Muscle of leg (tissue), 16 donors: ENCODE data around the gene ATP6V1A. TPM values are rescaled to one million over a fixed set of nuclear protein-coding genes. Genes with fewer than 3 reads are reported as not detected.

Experiments used
- DNase-seq: peaks from one replicate; pipeline ENCODE4 v3.0.0; 2013
- H3K27ac ChIP-seq: one replicate; pipeline ENCODE4 v1.5.1; 2013; ENCODE audit warnings: mild to moderate bottlenecking, low read length, control low read depth
- H3K27me3 ChIP-seq: one replicate; pipeline ENCODE4 v1.6.1; 2013; ENCODE audit warnings: low read length; ENCODE audit not compliant: control insufficient read depth, insufficient read depth
- H3K36me3 ChIP-seq: one replicate; pipeline ENCODE4 v1.6.1; 2013; ENCODE audit warnings: low read length; ENCODE audit not compliant: control insufficient read depth, insufficient read depth
- H3K4me1 ChIP-seq: one replicate; pipeline ENCODE4 v1.6.1; 2013; ENCODE audit warnings: low read length; ENCODE audit not compliant: control insufficient read depth, insufficient read depth
- H3K4me3 ChIP-seq: one replicate; pipeline ENCODE4 v1.5.1; 2013; ENCODE audit warnings: low read length, control low read depth
- H3K9me3 ChIP-seq: replicated peaks from 2 replicates; pipeline ENCODE4 v1.6.1; 2013; ENCODE audit warnings: low read depth, low read length; ENCODE audit not compliant: control insufficient read depth
- WGBS: methylation state at CpG from one replicate; pipeline ENCODE4 v1.1.5; 2013; ENCODE audit warnings: missing lambda C conversion rate; ENCODE audit not compliant: insufficient coverage; 5-methylcytosine and 5-hydroxymethylcytosine counted together
- long read RNA-seq, 11 donors: transcript quantifications; one replicate each; lab custom pipeline, GENCODE V29; 2026
- polyA plus RNA-seq, 8 donors: library from polyadenylated mRNA; unstranded; fragments of 120-200 nt; gene quantifications; one replicate each; pipeline versions ENCODE4 v1.2.1 to v1.2.3, GENCODE V29; 2013; ENCODE audit warnings: inconsistent platforms in 1 of 8, low replicate concordance in 1 of 8; ENCODE audit not compliant: insufficient read length in 8 of 8, insufficient read depth in 1 of 8
- total RNA-seq: library from RNA; stranded (reverse); fragments of 120-200 nt; gene quantifications from one replicate; pipeline ENCODE4 v1.2.4, GENCODE V29; 2013

ATP6V1A gene
- total RNA-seq (20.3 TPM), polyA plus RNA-seq (10 to 100 TPM; 13.5 to 22.4 (median 15.3) TPM)
- long read RNA-seq, donor 1, full-length matches to known transcripts: 1 of 1 reads
- long read RNA-seq, donor 1, partial matches to known transcripts: 0 of 1 reads
- long read RNA-seq, donor 1, other reads (novel, unspliced or antisense): 0 of 1 reads
- long read RNA-seq, donor 2: 0 reads
- long read RNA-seq, donor 3, full-length matches to known transcripts: 3 of 3 reads
- long read RNA-seq, donor 3, partial matches to known transcripts: 0 of 3 reads
- long read RNA-seq, donor 3, other reads (novel, unspliced or antisense): 0 of 3 reads
- long read RNA-seq, donor 4, full-length matches to known transcripts: 3 of 3 reads
- long read RNA-seq, donor 4, partial matches to known transcripts: 0 of 3 reads
- long read RNA-seq, donor 4, other reads (novel, unspliced or antisense): 0 of 3 reads
- long read RNA-seq, donor 5, full-length matches to known transcripts: 8 of 8 reads
- long read RNA-seq, donor 5, partial matches to known transcripts: 0 of 8 reads
- long read RNA-seq, donor 5, other reads (novel, unspliced or antisense): 0 of 8 reads
- long read RNA-seq, donor 6, full-length matches to known transcripts: 3 of 16 reads
- long read RNA-seq, donor 6, partial matches to known transcripts: 13 of 16 reads
- long read RNA-seq, donor 6, other reads (novel, unspliced or antisense): 0 of 16 reads
- long read RNA-seq, donor 7, full-length matches to known transcripts: 2 of 2 reads
- long read RNA-seq, donor 7, partial matches to known transcripts: 0 of 2 reads
- long read RNA-seq, donor 7, other reads (novel, unspliced or antisense): 0 of 2 reads
- long read RNA-seq, donor 8, full-length matches to known transcripts: 5 of 5 reads
- long read RNA-seq, donor 8, partial matches to known transcripts: 0 of 5 reads
- long read RNA-seq, donor 8, other reads (novel, unspliced or antisense): 0 of 5 reads
- long read RNA-seq, donor 9, full-length matches to known transcripts: 1 of 1 reads
- long read RNA-seq, donor 9, partial matches to known transcripts: 0 of 1 reads
- long read RNA-seq, donor 9, other reads (novel, unspliced or antisense): 0 of 1 reads
- long read RNA-seq, donor 10, full-length matches to known transcripts: 4 of 4 reads
- long read RNA-seq, donor 10, partial matches to known transcripts: 0 of 4 reads
- long read RNA-seq, donor 10, other reads (novel, unspliced or antisense): 0 of 4 reads
- long read RNA-seq, donor 11, full-length matches to known transcripts: 3 of 15 reads
- long read RNA-seq, donor 11, partial matches to known transcripts: 12 of 15 reads
- long read RNA-seq, donor 11, other reads (novel, unspliced or antisense): 0 of 15 reads

DNA sequence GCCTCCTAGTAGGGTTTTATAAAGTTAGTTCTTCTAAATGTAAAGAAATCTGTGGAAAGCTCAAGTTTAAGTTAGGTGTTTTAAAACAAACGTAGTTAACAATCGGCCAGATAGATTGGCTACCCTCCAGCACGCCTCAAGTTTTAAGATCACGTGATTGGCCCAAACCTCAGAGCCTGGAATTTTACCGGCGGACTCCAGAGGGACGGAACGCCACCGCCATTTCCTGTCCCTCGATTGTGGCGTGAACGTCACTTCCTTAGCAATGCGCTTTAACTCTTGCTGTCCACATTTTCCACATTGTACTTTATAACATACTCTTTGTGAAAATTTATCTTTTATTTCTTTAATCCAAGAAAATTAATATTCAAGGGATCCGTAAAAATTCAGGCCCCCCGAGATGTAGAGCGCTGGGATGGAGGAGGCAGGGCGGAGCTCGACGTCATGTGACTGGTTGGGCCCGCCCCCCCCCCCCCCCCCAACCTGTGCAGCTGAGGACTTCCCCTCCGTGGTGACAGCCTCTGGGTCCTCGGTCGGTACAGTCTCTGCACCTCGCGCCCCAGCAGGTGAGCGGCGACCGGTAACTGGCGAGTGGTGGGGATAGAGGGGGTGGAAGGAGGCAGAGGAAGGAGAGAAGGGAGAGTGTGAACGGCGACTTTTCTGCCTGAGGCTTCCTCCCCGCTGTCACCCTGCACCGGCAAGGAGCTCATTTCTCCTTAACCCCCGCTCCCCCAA is at the start of gene ATP6V1A:
ATP6V1A (plus strand) TSS at position 488 of the 735 bp plus-strand sequence. CDS start 31,719 bp downstream, outside the sequence.
- Histone ChIP-seq H3K4me1 (peaks cover 4% of the 10 kb centered on the region), H3K9me3 (no peaks in the 10 kb centered on the region), H3K27me3 (no peaks in the 10 kb centered on the region), H3K27ac (peak within 1 kb of the TSS; percentile 98), H3K36me3 (no peaks in the 10 kb centered on the region), H3K4me3 (peak within 1 kb of the TSS; percentile 94)
- DNase-seq: peak; percentile 99
- 0% methylated on average over 6 of the region's 34 CpGs for WGBS

GRCh38 chr3:113697500-113698090 is 49.2 kb upstream of the ATP6V1A start:
- peak; percentile 51 for DNase-seq
- 0% methylated on average over 4 of the region's 10 CpGs for WGBS

DNA sequence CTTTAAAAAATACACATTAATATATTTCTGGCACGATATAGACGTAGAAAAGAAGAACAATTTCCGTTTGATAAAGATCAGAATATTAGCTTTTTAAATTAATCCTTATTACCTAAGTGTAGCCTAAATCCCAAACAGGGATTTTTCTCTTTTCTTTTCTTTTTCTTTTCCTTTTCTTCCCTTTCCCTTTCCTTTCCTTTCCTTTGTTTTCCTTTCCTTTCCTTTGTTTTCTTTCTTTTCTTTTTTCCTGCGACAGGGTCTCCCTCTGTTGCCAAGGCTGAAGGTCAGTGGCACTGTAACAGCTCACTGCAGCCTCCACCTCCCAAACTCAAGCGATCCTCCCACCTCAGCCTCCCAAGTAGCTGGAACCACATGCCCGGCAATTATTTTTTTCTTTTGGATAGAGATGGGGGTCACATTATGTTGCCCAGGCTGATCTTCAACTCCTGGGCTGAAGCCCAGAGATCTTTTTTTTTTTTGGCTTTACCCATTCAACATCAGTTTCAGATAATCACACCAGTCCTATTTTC is 48.6 kb upstream of the ATP6V1A start:
- Histone ChIP-seq H3K27ac (no peak overlapping the region), H3K4me1 (peaks cover 10% of the 10 kb centered on the region), H3K36me3 (no peaks in the 10 kb centered on the region), H3K27me3 (no peaks in the 10 kb centered on the region), H3K9me3 (no peaks in the 10 kb centered on the region), H3K4me3 (no peak overlapping the region)
- DNase-seq: no peak
- 92% methylated on average over 1 of the region's 6 CpGs for WGBS

More at GRCh38 chr3:113697500-113698090, 49.2 kb upstream of the ATP6V1A start:
- Histone ChIP-seq H3K36me3 (no peaks in the 10 kb centered on the region), H3K27ac (peak overlapping the region; percentile 94), H3K4me1 (peaks cover 10% of the 10 kb centered on the region), H3K4me3 (peak overlapping the region; percentile 80), H3K9me3 (no peaks in the 10 kb centered on the region), H3K27me3 (no peaks in the 10 kb centered on the region)

DNA sequence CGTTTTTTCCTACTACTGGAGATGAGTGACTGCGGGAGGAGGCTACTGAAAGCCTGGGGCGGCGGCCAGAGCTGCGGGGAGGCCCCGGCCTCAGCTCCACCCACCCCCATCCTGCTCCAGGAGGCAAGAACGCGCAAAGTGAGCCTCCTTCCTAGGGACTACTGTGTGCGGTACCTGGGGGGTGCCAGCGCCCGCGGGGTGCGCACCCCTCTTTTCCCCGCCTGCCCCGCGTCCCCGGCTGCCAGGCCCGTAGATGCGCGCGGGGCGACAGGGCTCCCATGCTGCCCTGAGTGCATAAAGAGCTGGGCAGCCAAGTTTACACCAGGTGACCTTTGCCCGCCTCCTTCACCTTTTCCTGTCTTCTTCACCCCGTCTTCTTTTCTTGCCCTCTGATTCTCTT is 47.9 kb upstream of the ATP6V1A start:
- Histone ChIP-seq H3K9me3 (no peaks in the 10 kb centered on the region), H3K36me3 (no peaks in the 10 kb centered on the region), H3K4me3 (peak overlapping the region; percentile 14), H3K4me1 (peaks cover 10% of the 10 kb centered on the region), H3K27me3 (no peaks in the 10 kb centered on the region), H3K27ac (no peak overlapping the region)
- peak; percentile 16 for DNase-seq
- 17% methylated on average over 21 of the region's 24 CpGs for WGBS

- H3K36me3 ChIP-seq: no peaks in the 10 kb centered on the region
- H3K4me3 ChIP-seq: no peak overlapping the region
- no CpG with 5 or more reads among the region's 4 CpGs for WGBS
- H3K27me3 ChIP-seq: peaks cover 2% of the 10 kb centered on the region
- DNase-seq: no peak
- H3K9me3 ChIP-seq: no peaks in the 10 kb centered on the region
- H3K27ac ChIP-seq: no peak overlapping the region
- no peaks in the 10 kb centered on the region for H3K4me1 ChIP-seq
Measured at GRCh38 chr3:113707835-113708234, 39.0 kb upstream of the ATP6V1A start.

- no peak for DNase-seq
- peaks cover 2% of the 10 kb centered on the region for H3K27me3 ChIP-seq
- H3K4me3 ChIP-seq: no peak overlapping the region
- no peaks in the 10 kb centered on the region for H3K9me3 ChIP-seq
- H3K27ac ChIP-seq: no peak overlapping the region
- H3K36me3 ChIP-seq: no peaks in the 10 kb centered on the region
- no CpG with 5 or more reads among the region's 3 CpGs for WGBS
- H3K4me1 ChIP-seq: no peaks in the 10 kb centered on the region
Measured at GRCh38 chr3:113712129-113712528, 34.7 kb upstream of the ATP6V1A start.

GRCh38 chr3:113714702-113715101 is 32.1 kb upstream of the ATP6V1A start:
- no peak overlapping the region for H3K27ac ChIP-seq
- H3K9me3 ChIP-seq: no peaks in the 10 kb centered on the region
- no peak for DNase-seq
- H3K4me1 ChIP-seq: no peaks in the 10 kb centered on the region
- WGBS: no CpG with 5 or more reads among the region's 1 CpG
- H3K27me3 ChIP-seq: peaks cover 2% of the 10 kb centered on the region
- no peak overlapping the region for H3K4me3 ChIP-seq
- peaks cover 5% of the 10 kb centered on the region for H3K36me3 ChIP-seq

DNA sequence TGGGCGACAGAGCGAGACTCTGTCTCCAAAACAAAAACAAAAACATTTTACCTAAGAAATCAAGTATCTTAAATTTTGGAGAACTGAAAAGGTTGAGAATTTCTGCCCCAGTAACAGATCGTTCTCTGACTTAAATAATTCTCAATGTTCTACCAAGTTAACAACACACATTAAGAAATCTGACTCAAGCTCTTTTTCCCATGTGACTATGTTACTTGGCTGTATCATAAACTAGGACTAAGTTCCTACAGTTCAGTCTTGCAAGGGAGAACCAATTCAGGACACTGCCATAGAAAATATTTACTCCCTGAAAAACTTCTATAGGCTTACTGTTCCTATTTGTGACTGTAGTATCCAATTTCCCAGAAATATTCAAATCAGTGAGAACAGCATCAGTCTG is 29.5 kb upstream of the ATP6V1A start:
- Histone ChIP-seq H3K27ac (no peak overlapping the region), H3K4me3 (no peak overlapping the region), H3K4me1 (no peaks in the 10 kb centered on the region), H3K27me3 (no peaks in the 10 kb centered on the region), H3K36me3 (peaks cover 17% of the 10 kb centered on the region), H3K9me3 (no peaks in the 10 kb centered on the region)
- DNase-seq: no peak
- WGBS: no CpG with 5 or more reads among the region's 3 CpGs

- DNase-seq: no peak
- Histone ChIP-seq H3K4me1 (no peaks in the 10 kb centered on the region), H3K9me3 (no peaks in the 10 kb centered on the region), H3K27me3 (no peaks in the 10 kb centered on the region), H3K4me3 (no peak overlapping the region), H3K36me3 (peaks cover 17% of the 10 kb centered on the region), H3K27ac (no peak overlapping the region)
- WGBS: 92% methylated on average over 2 of the region's 3 CpGs
Measured at GRCh38 chr3:113717818-113718217, 29.0 kb upstream of the ATP6V1A start.
